GM21526 (cell line): ENCODE data around the gene SUMO3.
A peak's percentile ranks its signal among the peaks of the same experiment; 100 is the strongest.

ENCODE experiments used
- ATAC-seq: cut with Tn5 transposase; IDR thresholded peaks from one replicate; pipeline ENCODE4 v1.9.1; 2021; ENCODE audit warnings: moderate library complexity; ENCODE audit not compliant: unreplicated experiment, low FRiP score

Gene SUMO3

GRCh38 chr21:44805859-44806258, 12.0 kb downstream of the SUMO3 start:
- ATAC-seq: no peak

GRCh38 chr21:44805226-44805625, 12.6 kb downstream of the SUMO3 start:
- no peak for ATAC-seq

- ATAC-seq: no peak
Measured at GRCh38 chr21:44804762-44805161, 13.1 kb downstream of the SUMO3 start.

- no peak for ATAC-seq
Measured at GRCh38 chr21:44803651-44804050, 14.2 kb downstream of the SUMO3 start.

- no peak for ATAC-seq
Measured at GRCh38 chr21:44802396-44803153, 15.3 kb downstream of the SUMO3 start.

- peak; percentile 67 for ATAC-seq
Measured at GRCh38 chr21:44801468-44802395, 16.1 kb downstream of the SUMO3 start, which contains the start of gene UBE2G2. UBE2G2 (minus strand) TSS chr21:44801820; CDS start chr21:44801748, 72 bp downstream.

GRCh38 chr21:44800971-44801467, 16.8 kb downstream of the SUMO3 start:
- ATAC-seq: peak; percentile 35

- ATAC-seq: no peak
Measured at GRCh38 chr21:44800103-44800502, 17.8 kb downstream of the SUMO3 start.

GRCh38 chr21:44799646-44800045, 18.2 kb downstream of the SUMO3 start:
- no peak for ATAC-seq

- ATAC-seq: no peak
Measured at GRCh38 chr21:44797775-44798174, 20.1 kb downstream of the SUMO3 start.

- ATAC-seq: no peak
Measured at GRCh38 chr21:44795342-44795741, 22.5 kb downstream of the SUMO3 start.

GRCh38 chr21:44793592-44794374, 24.1 kb downstream of the SUMO3 start:
- ATAC-seq: no peak

GRCh38 chr21:44792702-44793591, 24.9 kb downstream of the SUMO3 start:
- no peak for ATAC-seq

GRCh38 chr21:44791993-44792392, 25.9 kb downstream of the SUMO3 start:
- no peak for ATAC-seq

- no peak for ATAC-seq
Measured at GRCh38 chr21:44791246-44791645, 26.6 kb downstream of the SUMO3 start.

GRCh38 chr21:44790368-44790767, 27.5 kb downstream of the SUMO3 start:
- no peak for ATAC-seq

GRCh38 chr21:44789880-44790279, 28.0 kb downstream of the SUMO3 start:
- no peak for ATAC-seq

- ATAC-seq: no peak
Measured at GRCh38 chr21:44785620-44786335, 32.1 kb downstream of the SUMO3 start.

GRCh38 chr21:44784810-44785209, 33.1 kb downstream of the SUMO3 start:
- no peak for ATAC-seq
